HepG2 (cell line): ENCODE measurements around the gene CEP135. TPM values are rescaled to one million over a fixed set of nuclear protein-coding genes. Genes with fewer than 3 reads are reported as not detected.

Experiments
- KIAA2018 ChIP-seq: sonication (generic); formaldehyde crosslinking; IDR thresholded peaks from 2 replicates; pipeline ENCODE4 v1.5.0; 2020; ENCODE audit warnings: mild to moderate bottlenecking, missing genetic modification reagents, borderline replicate concordance
- MXI1 ChIP-seq: IDR thresholded peaks from 3 replicates; pipeline ENCODE4 v1.6.1; 2012; ENCODE audit warnings: low read depth, low read length, inconsistent platforms, borderline replicate concordance
- RBM39 ChIP-seq: fragments of 200-400 bp; formaldehyde crosslinking; IDR thresholded peaks from one replicate; pipeline ENCODE4 v1.6.1; 2018; ENCODE audit warnings: antibody characterized with exemption, mild to moderate bottlenecking, low read depth, low read length; ENCODE audit not compliant: poor library complexity, severe bottlenecking
- TERF1 ChIP-seq: sonication (generic); formaldehyde crosslinking; IDR thresholded peaks from 2 replicates; pipeline ENCODE4 v1.8.0; 2022; ENCODE audit warnings: mild to moderate bottlenecking, missing genetic modification reagents, moderate library complexity
- ZNF276 ChIP-seq: sonication (generic); formaldehyde crosslinking; IDR thresholded peaks from 2 replicates; pipeline ENCODE4 v1.4.0; 2020; ENCODE audit warnings: mild to moderate bottlenecking, low read depth, missing genetic modification reagents
- ZNF296 ChIP-seq: sonication (generic); formaldehyde crosslinking; conservative IDR thresholded peaks from 2 replicates; pipeline ENCODE4 v1.5.0; 2020; ENCODE audit warnings: mild to moderate bottlenecking, missing genetic modification reagents
- ZSCAN21 ChIP-seq: sonication (generic); formaldehyde crosslinking; IDR thresholded peaks from 2 replicates; pipeline ENCODE4 v1.8.0; 2022; ENCODE audit warnings: mild to moderate bottlenecking, missing genetic modification reagents, moderate library complexity, borderline replicate concordance
- polyA plus RNA-seq, 8 experiments: library from polyadenylated mRNA; depleted of rRNA in 3 of 8; stranded (reverse) in 7 of 8; unstranded in 1 of 8; fragments of >200 nt; fragmentation: Illumina TruSeq in 4 of 8; extraction: Trizol in 4 of 8; gene quantifications; 2 replicates each; pipeline versions ENCODE4 v1.2.1 to v1.2.3, GENCODE V29; 2011 to 2016; ENCODE audit warnings: low read depth in 4 of 8, missing spikeins in 1 of 8, mixed read lengths in 1 of 8; ENCODE audit not compliant: insufficient read depth in 1 of 8
- total RNA-seq, 5 experiments: library from RNA; depleted of rRNA; stranded (reverse); fragments of >200 nt; fragmentation: Illumina TruSeq; extraction: Trizol; gene quantifications; 2 replicates each; pipeline ENCODE4 v1.2.3, GENCODE V29; 2016; ENCODE audit warnings: low read depth in 1 of 5
- TF ChIP-seq, protein P1 (sequence below): IDR thresholded peaks from 2 replicates; pipeline ENCODE4 v1.6.1; 2016; ENCODE audit warnings: low read depth, missing genetic modification reagents, missing compliant biosample characterization

CEP135 gene
- total and polyA plus RNA-seq, 2 of the 13 experiments (the other 11 are each of a cell fraction or from before 2014, with no cell fraction given) = 1.7 to 8.8 TPM

GRCh38 chr4:55941881-55942396 lies 6.8 kb upstream of the CEP135 start (continued):
- TF ChIP-seq ZNF296 (no peak), ZSCAN21 (CRISPR knock-in tag) (no peak), KIAA2018 (CRISPR knock-in tag) (no peak), RBM39 (no peak), MXI1 (no peak), TERF1 (CRISPR knock-in tag) (no peak), ZNF276 (CRISPR knock-in tag) (no peak)
- TF ChIP-seq, protein P1, sequence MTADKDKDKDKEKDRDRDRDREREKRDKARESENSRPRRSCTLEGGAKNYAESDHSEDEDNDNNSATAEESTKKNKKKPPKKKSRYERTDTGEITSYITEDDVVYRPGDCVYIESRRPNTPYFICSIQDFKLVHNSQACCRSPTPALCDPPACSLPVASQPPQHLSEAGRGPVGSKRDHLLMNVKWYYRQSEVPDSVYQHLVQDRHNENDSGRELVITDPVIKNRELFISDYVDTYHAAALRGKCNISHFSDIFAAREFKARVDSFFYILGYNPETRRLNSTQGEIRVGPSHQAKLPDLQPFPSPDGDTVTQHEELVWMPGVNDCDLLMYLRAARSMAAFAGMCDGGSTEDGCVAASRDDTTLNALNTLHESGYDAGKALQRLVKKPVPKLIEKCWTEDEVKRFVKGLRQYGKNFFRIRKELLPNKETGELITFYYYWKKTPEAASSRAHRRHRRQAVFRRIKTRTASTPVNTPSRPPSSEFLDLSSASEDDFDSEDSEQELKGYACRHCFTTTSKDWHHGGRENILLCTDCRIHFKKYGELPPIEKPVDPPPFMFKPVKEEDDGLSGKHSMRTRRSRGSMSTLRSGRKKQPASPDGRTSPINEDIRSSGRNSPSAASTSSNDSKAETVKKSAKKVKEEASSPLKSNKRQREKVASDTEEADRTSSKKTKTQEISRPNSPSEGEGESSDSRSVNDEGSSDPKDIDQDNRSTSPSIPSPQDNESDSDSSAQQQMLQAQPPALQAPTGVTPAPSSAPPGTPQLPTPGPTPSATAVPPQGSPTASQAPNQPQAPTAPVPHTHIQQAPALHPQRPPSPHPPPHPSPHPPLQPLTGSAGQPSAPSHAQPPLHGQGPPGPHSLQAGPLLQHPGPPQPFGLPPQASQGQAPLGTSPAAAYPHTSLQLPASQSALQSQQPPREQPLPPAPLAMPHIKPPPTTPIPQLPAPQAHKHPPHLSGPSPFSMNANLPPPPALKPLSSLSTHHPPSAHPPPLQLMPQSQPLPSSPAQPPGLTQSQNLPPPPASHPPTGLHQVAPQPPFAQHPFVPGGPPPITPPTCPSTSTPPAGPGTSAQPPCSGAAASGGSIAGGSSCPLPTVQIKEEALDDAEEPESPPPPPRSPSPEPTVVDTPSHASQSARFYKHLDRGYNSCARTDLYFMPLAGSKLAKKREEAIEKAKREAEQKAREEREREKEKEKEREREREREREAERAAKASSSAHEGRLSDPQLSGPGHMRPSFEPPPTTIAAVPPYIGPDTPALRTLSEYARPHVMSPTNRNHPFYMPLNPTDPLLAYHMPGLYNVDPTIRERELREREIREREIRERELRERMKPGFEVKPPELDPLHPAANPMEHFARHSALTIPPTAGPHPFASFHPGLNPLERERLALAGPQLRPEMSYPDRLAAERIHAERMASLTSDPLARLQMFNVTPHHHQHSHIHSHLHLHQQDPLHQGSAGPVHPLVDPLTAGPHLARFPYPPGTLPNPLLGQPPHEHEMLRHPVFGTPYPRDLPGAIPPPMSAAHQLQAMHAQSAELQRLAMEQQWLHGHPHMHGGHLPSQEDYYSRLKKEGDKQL (CRISPR knock-in tag) = no peak
